Measurements from ENCODE around the gene LGALS7B. TPM values are rescaled to one million over a fixed set of nuclear protein-coding genes. Genes with fewer than 3 reads are reported as not detected.

The LGALS7B gene
- total RNA-seq, 1 experiment from 2014 or later = 1.2 TPM

- no peak for TF ChIP-seq USF1 (CRISPR knock-in tag; IDR thresholded peaks at IDR 0.05)
- TF ChIP-seq ZNF425 (CRISPR knock-in tag; conservative IDR thresholded peaks at IDR 0.05) = no peak
- TF ChIP-seq NR3C1 (CRISPR knock-in tag; conservative IDR thresholded peaks at IDR 0.05; ENCODE audit: low read depth) = no peak
- no peak for TF ChIP-seq SMAD4 (CRISPR knock-in tag; IDR thresholded peaks at IDR 0.05)
- TF ChIP-seq NFE2L1 (CRISPR knock-in tag; IDR thresholded peaks at IDR 0.05) = no peak
- no peak for TF ChIP-seq SMAD3 (CRISPR knock-in tag; IDR thresholded peaks at IDR 0.05; ENCODE audit: borderline replicate concordance)
- no peak for TF ChIP-seq OVOL2 (CRISPR knock-in tag; IDR thresholded peaks at IDR 0.05; ENCODE audit: borderline replicate concordance)
- no peak for TF ChIP-seq MXD4 (CRISPR knock-in tag; IDR thresholded peaks at IDR 0.05; ENCODE audit: borderline replicate concordance)
- no peak for TF ChIP-seq JAZF1 (CRISPR knock-in tag; IDR thresholded peaks at IDR 0.05)
- no peak for TF ChIP-seq ZNF396 (CRISPR knock-in tag; IDR thresholded peaks at IDR 0.05; ENCODE audit: borderline replicate concordance)
Measured at GRCh38 chr19:38834104-38834490, 45.1 kb downstream of the LGALS7B start (continued).

GRCh38 chr19:38834590-38834989, 45.6 kb downstream of the LGALS7B start:
- DNase-seq (ENCODE audit: low spot score) = no peak
- TF ChIP-seq JAZF1 (CRISPR knock-in tag; IDR thresholded peaks at IDR 0.05) (no peak), ETV6 (CRISPR knock-in tag; IDR thresholded peaks at IDR 0.05) (no peak), ZNF219 (CRISPR knock-in tag; IDR thresholded peaks at IDR 0.05; ENCODE audit: borderline replicate concordance) (no peak), GTF2I (CRISPR knock-in tag; conservative IDR thresholded peaks at IDR 0.05) (no peak), NFATC4 (CRISPR knock-in tag; IDR thresholded peaks at IDR 0.05) (no peak), USF2 (CRISPR knock-in tag; IDR thresholded peaks at IDR 0.05) (no peak), ZBTB21 (CRISPR knock-in tag; IDR thresholded peaks at IDR 0.05; ENCODE audit: borderline replicate concordance) (no peak), TP53 (CRISPR knock-in tag; IDR thresholded peaks at IDR 0.05) (no peak)
- TF ChIP-seq, protein P1, sequence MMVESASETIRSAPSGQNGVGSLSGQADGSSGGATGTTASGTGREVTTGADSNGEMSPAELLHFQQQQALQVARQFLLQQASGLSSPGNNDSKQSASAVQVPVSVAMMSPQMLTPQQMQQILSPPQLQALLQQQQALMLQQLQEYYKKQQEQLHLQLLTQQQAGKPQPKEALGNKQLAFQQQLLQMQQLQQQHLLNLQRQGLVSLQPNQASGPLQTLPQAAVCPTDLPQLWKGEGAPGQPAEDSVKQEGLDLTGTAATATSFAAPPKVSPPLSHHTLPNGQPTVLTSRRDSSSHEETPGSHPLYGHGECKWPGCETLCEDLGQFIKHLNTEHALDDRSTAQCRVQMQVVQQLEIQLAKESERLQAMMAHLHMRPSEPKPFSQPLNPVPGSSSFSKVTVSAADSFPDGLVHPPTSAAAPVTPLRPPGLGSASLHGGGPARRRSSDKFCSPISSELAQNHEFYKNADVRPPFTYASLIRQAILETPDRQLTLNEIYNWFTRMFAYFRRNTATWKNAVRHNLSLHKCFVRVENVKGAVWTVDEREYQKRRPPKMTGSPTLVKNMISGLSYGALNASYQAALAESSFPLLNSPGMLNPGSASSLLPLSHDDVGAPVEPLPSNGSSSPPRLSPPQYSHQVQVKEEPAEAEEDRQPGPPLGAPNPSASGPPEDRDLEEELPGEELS (CRISPR knock-in tag; IDR thresholded peaks at IDR 0.05) = no peak
- TF ChIP-seq, protein P2, sequence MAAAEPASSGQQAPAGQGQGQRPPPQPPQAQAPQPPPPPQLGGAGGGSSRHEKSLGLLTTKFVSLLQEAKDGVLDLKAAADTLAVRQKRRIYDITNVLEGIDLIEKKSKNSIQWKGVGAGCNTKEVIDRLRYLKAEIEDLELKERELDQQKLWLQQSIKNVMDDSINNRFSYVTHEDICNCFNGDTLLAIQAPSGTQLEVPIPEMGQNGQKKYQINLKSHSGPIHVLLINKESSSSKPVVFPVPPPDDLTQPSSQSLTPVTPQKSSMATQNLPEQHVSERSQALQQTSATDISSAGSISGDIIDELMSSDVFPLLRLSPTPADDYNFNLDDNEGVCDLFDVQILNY (CRISPR knock-in tag; IDR thresholded peaks at IDR 0.05) = no peak
- TF ChIP-seq, protein P3, sequence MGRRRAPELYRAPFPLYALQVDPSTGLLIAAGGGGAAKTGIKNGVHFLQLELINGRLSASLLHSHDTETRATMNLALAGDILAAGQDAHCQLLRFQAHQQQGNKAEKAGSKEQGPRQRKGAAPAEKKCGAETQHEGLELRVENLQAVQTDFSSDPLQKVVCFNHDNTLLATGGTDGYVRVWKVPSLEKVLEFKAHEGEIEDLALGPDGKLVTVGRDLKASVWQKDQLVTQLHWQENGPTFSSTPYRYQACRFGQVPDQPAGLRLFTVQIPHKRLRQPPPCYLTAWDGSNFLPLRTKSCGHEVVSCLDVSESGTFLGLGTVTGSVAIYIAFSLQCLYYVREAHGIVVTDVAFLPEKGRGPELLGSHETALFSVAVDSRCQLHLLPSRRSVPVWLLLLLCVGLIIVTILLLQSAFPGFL (CRISPR knock-in tag; IDR thresholded peaks at IDR 0.05; ENCODE audit: borderline replicate concordance) = no peak
- Mint-ChIP-seq H3K9me3 (no peaks in the 10 kb centered on the region), H3K27ac (peak overlapping the region; percentile 53), H3K27me3 (ENCODE audit: low read depth) (no peaks in the 10 kb centered on the region), H3K4me1 (peaks cover 14% of the 10 kb centered on the region), H3K36me3 (peaks cover 49% of the 10 kb centered on the region), H3K4me3 (no peak overlapping the region)
- ATAC-seq = no peak
- POLR2A ChIA-PET = no interaction called here
- CTCF ChIA-PET = interaction anchor here (1.6 kb wide), 2 partner anchors 35 to 42 kb away, joined by 3 to 4 read pairs; no protein-coding TSS in a partner anchor
